AG20443 (cell line): ENCODE results near the gene DUS1L.
"Not testable (repeated sequence)": the region's sequence is repeated elsewhere in the genome, so short reads cannot be mapped to it uniquely, and the experiment has no call there.

Experiments used
- DNase-seq: peaks from one replicate; pipeline ENCODE4 v3.0.0; 2012; ENCODE audit warnings: low spot score, mixed read lengths

Gene DUS1L

DNA sequence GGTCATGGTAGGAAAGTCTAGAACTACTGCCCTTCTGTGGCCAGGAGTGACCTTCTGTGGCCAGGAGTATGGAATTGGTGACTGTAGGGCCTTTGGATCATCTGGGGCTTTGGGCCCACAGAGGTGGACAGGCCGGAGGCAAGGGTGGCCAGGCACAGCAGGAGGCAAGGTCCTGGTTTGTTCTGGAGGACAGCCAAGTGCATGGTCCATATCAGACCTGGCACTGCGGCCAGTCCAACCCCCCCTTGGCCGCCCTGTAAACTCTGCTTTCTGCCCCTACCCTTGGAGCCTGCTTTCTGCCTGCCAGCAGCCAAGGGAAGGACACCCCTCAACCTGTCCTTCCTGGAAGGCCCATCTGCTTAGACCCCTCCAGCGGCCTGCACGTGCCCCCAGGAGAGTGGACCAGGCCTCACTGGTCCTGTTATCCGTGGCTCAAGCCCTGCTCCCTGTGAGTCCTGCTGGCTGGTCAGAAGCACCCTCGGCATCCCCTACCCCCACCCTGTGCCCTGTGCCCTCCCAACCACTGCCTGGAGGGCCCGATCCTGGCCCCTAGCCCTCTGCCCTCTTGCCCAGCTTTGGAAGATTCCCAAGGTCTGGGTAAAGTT lies 25.8 kb downstream of the DUS1L start:
- DNase-seq: no peak

DNA sequence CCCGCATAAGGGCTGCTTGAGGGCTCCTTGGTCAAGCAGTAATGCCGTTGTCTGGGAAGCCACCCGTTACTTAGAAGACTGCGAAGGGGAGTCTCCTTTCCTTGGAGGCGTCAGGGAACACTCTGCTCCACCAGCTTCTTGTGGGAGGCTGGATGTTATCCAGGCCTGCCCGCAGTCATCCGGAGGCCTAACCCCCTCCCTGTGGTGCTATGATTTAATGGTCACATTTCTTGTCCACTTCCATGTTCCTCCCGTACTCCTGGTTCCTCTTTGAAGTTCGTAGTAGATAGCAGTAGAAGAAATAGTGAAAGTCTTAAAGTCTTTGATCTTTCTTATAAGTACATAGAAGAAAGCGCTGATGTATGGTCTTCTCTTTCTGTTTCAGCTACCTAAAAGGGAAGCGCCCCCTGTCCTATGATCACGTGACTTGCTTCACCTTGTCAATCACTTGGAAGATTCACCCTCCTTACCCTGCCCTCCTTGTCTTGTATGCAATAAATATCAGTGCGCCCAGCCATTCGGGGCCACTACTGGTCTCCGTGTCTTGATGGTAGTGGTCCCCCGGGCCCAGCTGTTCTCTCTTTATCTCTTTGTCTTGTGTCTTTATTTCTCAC lies 26.7 kb downstream of the DUS1L start:
- not testable (repeated sequence) for DNase-seq

GRCh38 chr17:82037889-82038195 lies 27.8 kb downstream of the DUS1L start:
- DNase-seq: no peak

- DNase-seq: peak; percentile 97
Observed at GRCh38 chr17:82037092-82037888, 28.3 kb downstream of the DUS1L start, which contains the start of gene DCXR. DCXR (minus strand) TSS chr17:82037697; CDS start chr17:82037682, 15 bp downstream.

DNA sequence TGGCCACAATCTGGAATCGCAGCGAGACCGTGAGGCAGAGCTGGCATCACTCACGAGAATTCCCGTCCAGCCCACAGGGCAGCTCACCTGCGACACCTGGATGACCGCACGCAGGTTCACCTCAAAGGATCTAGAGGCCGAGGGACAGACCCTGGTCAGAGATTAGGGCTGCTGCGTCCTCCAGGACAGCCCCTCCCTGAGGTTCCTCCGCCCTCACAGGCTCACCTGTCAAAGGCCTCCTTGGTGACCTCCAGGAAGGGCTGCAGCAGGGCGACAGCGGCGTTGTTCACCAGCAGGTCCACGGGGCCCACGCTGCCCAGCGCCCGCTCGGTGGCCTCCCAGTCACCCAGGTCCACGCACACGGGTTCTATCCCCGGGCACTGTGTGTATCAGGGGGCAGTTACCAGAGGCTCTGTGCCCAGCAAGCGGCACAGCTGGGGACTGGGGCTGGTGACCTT lies 28.9 kb downstream of the DUS1L start:
- no peak for DNase-seq

- no peak for DNase-seq
Observed at GRCh38 chr17:82035956-82036633, 29.5 kb downstream of the DUS1L start.

DNA sequence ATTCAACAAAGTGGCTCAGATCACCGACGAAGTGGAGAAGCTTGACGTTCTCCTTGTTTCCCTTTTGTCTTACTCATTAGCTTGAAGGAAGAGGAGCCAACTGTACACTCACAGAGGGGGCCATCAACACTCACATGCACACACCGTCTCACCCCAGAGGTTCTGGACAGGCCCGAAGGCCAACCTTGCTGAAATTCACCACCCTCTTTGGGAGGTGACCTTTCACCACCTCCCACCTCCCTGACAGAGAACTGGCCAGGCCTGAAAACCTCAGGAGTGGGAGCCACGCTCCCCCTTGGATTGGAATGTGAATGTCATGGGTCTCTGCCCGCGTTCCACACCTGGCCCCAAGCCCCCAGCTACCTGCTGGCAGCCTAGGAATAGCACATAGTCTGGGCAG lies 30.1 kb downstream of the DUS1L start:
- no peak for DNase-seq

DNA sequence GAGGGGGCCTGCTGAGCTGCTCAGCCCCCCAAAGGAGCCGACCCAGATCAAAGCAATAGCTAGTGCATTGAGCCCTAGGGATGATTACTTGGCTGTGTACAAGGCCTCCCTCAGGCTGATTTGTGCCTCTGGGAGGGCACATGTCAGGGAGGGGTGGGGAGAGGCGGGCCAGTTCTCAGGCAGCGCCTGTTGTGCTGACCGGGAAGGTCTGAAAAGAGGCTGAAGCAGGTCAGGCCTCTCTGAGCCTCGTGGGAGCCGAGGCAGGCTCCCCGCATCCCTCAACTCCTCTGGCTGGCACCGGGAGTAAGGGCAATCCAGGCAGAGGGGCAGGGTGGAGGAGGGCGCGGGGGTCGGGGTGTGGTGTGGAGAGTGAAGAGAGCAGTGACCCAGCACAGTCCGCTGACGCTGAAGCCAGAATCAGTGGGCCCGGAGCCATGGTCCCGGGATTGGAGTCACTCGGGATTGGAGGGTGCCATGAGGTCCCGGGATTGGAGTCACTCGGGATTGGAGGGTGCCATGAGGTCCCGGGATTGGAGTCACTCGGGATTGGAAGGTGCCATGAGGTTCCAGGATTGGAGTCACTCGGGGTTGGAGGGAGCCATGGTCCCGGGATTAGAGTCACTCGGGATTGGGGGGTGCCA lies 31.1 kb downstream of the DUS1L start:
- no peak for DNase-seq

GRCh38 chr17:82033359-82034085 lies 32.1 kb downstream of the DUS1L start:
- no peak for DNase-seq

DNA sequence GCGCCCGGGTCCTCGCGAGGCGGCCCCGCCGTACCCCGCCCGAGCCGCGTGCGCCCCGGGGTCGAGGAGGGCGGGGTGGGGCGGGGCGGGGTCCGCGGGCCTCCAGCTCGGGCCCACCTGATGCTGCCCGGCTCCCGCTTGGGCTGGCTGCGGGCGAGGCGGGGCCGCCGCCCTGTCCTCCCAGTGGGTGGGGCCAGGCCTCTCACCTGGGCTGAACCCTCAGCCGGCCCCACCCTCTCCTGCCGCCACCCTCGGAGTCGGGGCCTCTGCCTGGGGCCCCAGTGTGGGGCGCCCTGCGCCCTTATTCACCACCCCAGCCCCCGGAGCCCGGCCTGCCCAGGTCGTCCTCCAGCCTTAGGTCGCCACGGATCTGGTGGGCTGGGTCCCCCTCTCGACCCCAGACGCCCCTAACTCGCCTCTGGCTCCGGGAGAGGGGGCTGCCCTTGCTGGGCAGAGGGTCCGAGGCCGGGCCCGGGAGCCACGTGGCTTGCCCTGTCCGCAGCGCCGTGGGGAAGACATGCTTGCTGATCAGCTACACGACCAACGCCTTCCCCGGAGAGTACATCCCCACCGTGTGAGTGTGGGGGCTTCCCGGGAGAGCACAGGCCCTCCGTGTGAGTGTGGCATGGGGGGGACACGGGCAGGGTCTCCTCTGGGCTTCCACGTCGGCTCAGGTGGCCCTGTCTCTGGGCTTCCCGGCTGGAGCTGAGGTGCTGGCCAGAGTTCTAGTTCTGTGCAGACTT lies 33.5 kb downstream of the DUS1L start:
- DNase-seq: no peak

- peak; percentile 72 for DNase-seq
Observed at GRCh38 chr17:82031303-82031884, 34.2 kb downstream of the DUS1L start, which contains the start of gene RAC3. RAC3 (plus strand) TSS chr17:82031678; CDS start chr17:82031762, 84 bp downstream.

- DNase-seq: peak; percentile 90
Observed at GRCh38 chr17:82030470-82031302, 34.9 kb downstream of the DUS1L start.

- no peak for DNase-seq
Observed at GRCh38 chr17:82029990-82030469, 35.6 kb downstream of the DUS1L start.

- DNase-seq: no peak
Observed at GRCh38 chr17:82029391-82029790, 36.2 kb downstream of the DUS1L start.

DNA sequence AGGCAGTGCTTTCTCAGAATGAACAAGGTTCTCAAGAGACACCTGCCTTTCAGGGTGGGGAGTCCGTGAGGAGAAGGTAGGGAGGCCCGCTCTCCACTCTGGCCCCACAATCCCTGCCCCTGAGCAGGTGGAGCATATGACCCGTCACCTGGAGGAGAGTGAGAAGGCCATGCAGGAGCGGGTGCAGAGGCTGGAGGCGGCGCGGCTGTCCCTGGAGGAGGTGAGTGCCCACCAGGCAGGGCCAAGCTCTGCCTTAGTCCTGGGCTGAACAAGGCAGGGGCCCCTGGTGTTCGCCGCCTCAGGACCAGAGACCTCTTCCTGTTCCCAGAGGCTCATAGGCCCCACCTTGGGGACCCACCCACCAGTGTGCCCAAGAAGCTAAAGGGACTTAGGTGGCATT lies 36.6 kb downstream of the DUS1L start:
- DNase-seq: no peak

DNA sequence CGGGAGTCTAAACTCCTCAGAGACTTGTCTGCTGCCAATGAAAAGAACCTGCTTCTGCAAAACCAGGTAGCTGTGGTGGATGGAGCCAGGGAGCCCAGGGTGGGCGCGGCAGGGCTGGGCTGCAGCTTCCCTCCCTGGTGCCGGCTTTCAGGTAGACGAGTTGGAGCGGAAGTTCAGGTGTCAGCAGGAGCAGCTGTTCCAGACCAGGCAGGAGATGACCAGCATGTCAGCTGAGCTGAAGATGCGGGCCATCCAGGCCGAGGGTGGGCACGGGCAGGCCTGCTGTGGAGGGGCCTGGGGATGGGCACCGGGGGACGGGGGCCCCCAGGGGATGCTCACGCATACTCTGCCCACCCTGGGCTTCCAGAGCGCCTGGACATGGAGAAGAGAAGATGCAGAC lies 37.4 kb downstream of the DUS1L start:
- no peak for DNase-seq

DNA sequence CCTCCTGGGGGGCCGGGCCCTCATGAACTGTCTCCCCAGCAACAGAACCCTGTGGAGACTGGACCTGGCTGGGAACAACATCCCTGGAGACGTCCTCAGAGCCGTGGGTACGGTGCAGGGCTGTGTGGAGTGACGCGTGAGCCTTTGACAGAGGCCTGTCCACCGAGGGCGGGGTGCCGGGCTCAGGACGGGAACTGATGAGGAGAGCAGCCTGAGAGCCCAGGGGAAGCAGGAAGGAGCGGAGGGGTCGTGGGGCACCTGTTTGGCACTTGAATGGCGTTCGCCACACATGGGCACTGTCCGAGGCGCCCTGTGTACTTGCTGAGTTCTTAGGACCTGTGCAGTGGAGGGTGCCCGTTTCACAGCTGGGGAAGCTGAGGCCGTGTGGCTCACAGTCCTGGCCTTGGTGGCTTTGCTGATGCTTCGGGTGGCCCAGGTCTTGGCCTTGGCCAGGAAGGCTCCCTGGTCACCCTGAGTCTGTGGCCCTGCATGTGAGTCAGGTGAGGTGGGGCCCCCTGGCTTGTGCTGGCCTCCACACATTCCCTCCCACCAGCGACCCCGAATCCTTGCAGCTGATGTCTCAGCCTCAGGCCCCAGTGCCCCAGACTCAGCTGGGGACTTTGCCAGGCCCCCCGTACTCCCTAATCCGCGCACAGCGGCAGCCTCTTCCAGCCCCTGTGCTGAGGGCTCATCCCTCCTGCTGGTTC lies 40.0 kb downstream of the DUS1L start:
- DNase-seq: no peak

GRCh38 chr17:82024859-82025258 lies 40.7 kb downstream of the DUS1L start:
- no peak for DNase-seq
